Measurements from ENCODE around the gene STK24.
A peak's percentile ranks its signal among the peaks of the same experiment; 100 is the strongest.

STK24 gene

GRCh38 chr13:98567140-98567539 lies 9.8 kb downstream of the STK24 start:
- no peak overlapping the region for H3K27ac ChIP-seq (ENCODE audit: low read depth, low read length)
- no peak overlapping the region for H3K4me3 ChIP-seq (ENCODE audit: low read depth in 1 of 2, low read length in 2 of 2)
- no peaks in the 10 kb centered on the region for H3K36me3 ChIP-seq (ENCODE audit: insufficient read depth, low read length)
- no peak overlapping the region for H3K9ac ChIP-seq (ENCODE audit: low read length)
- H3K27me3 ChIP-seq (ENCODE audit: control insufficient read depth in 1 of 2, insufficient read depth in 2 of 2, low read length in 2 of 2): no peaks in the 10 kb centered on the region
- no peaks in the 10 kb centered on the region for H3K9me3 ChIP-seq (ENCODE audit: low read length)
- peaks cover 62% of the 10 kb centered on the region for H3K4me1 ChIP-seq (ENCODE audit: insufficient read depth, low read length)

- Histone ChIP-seq H3K36me3 (ENCODE audit: insufficient read depth, low read length) (no peaks in the 10 kb centered on the region), H3K9me3 (ENCODE audit: low read length) (no peaks in the 10 kb centered on the region), H3K9ac (ENCODE audit: low read length) (no peak overlapping the region), H3K4me3 (ENCODE audit: low read depth in 1 of 2, low read length in 2 of 2) (peak overlapping the region; percentile 1 to 17), H3K27me3 (ENCODE audit: control insufficient read depth in 1 of 2, insufficient read depth in 2 of 2, low read length in 2 of 2) (no peaks in the 10 kb centered on the region), H3K4me1 (ENCODE audit: insufficient read depth, low read length) (peaks cover 65% of the 10 kb centered on the region), H3K27ac (ENCODE audit: low read depth, low read length) (peak overlapping the region; percentile 59)
Observed at GRCh38 chr13:98565726-98566565, 11.0 kb downstream of the STK24 start.

GRCh38 chr13:98564204-98564603 lies 12.7 kb downstream of the STK24 start:
- peaks cover 67% of the 10 kb centered on the region for H3K4me1 ChIP-seq (ENCODE audit: insufficient read depth, low read length)
- H3K27me3 ChIP-seq (ENCODE audit: control insufficient read depth in 1 of 2, insufficient read depth in 2 of 2, low read length in 2 of 2): no peaks in the 10 kb centered on the region
- H3K27ac ChIP-seq (ENCODE audit: low read depth, low read length): no peak overlapping the region
- no peak overlapping the region for H3K9ac ChIP-seq (ENCODE audit: low read length)
- H3K4me3 ChIP-seq (ENCODE audit: low read depth in 1 of 2, low read length in 2 of 2): no peak overlapping the region
- H3K36me3 ChIP-seq (ENCODE audit: insufficient read depth, low read length): no peaks in the 10 kb centered on the region
- no peaks in the 10 kb centered on the region for H3K9me3 ChIP-seq (ENCODE audit: low read length)

- H3K4me3 ChIP-seq (ENCODE audit: low read depth in 1 of 2, low read length in 2 of 2): peak overlapping the region in 1 of 2 donors; percentile 32
- no peaks in the 10 kb centered on the region for H3K27me3 ChIP-seq (ENCODE audit: control insufficient read depth in 1 of 2, insufficient read depth in 2 of 2, low read length in 2 of 2)
- H3K4me1 ChIP-seq (ENCODE audit: insufficient read depth, low read length): peaks cover 73% of the 10 kb centered on the region
- H3K27ac ChIP-seq (ENCODE audit: low read depth, low read length): no peak overlapping the region
- H3K9me3 ChIP-seq (ENCODE audit: low read length): no peaks in the 10 kb centered on the region
- H3K36me3 ChIP-seq (ENCODE audit: insufficient read depth, low read length): no peaks in the 10 kb centered on the region
- no peak overlapping the region for H3K9ac ChIP-seq (ENCODE audit: low read length)
Observed at GRCh38 chr13:98563071-98563470, 13.8 kb downstream of the STK24 start.

GRCh38 chr13:98559169-98559568 lies 17.7 kb downstream of the STK24 start:
- Histone ChIP-seq H3K9me3 (ENCODE audit: low read length) (no peaks in the 10 kb centered on the region), H3K4me3 (ENCODE audit: low read depth in 1 of 2, low read length in 2 of 2) (no peak overlapping the region), H3K27me3 (ENCODE audit: control insufficient read depth in 1 of 2, insufficient read depth in 2 of 2, low read length in 2 of 2) (no peaks in the 10 kb centered on the region), H3K9ac (ENCODE audit: low read length) (no peak overlapping the region), H3K36me3 (ENCODE audit: insufficient read depth, low read length) (no peaks in the 10 kb centered on the region), H3K27ac (ENCODE audit: low read depth, low read length) (no peak overlapping the region), H3K4me1 (ENCODE audit: insufficient read depth, low read length) (peaks cover 51% of the 10 kb centered on the region)

DNA sequence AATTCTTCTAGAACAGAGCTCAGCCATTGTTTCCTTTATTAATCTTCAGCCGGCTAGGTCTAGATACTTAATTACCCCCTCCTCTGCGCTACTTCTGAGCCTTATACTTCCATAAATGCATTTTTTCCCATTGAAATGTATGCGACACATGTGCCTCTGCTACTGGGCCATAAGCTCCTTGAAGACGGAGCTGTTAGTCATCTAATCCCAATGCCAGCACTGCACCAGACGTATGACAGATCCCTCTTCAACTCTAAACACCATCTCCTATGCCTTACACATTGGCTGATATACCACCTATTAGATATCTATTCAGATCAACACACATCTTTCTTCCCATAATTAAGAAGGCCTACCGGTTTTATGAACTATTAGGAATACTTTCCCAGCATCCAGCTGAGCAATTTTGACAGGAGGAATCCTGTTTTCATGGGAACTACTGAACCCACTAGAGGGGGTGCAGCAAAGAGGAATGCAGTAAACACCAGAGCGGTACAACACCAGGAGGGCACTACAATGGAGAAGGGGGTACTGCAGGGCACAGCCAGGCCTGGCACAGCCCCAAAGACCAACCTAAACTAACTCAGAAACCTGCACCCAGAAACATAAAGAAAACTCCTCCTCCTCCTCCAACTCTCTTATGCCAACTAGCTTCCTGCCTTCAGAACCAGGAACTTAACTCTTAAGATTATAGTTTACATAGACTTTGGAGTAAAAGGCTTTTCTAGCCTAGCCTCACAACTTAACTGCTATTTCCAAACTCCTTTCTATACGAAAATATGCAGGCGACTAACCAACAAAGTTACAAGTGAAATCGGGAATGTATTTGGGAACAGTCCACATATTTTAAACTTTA lies 18.7 kb downstream of the STK24 start:
- H3K9me3 ChIP-seq (ENCODE audit: low read length): no peaks in the 10 kb centered on the region
- H3K4me3 ChIP-seq (ENCODE audit: low read depth in 1 of 2, low read length in 2 of 2): no peak overlapping the region
- no peak overlapping the region for H3K27ac ChIP-seq (ENCODE audit: low read depth, low read length)
- H3K36me3 ChIP-seq (ENCODE audit: insufficient read depth, low read length): no peaks in the 10 kb centered on the region
- peaks cover 52% of the 10 kb centered on the region for H3K4me1 ChIP-seq (ENCODE audit: insufficient read depth, low read length)
- no peak overlapping the region for H3K9ac ChIP-seq (ENCODE audit: low read length)
- no peaks in the 10 kb centered on the region for H3K27me3 ChIP-seq (ENCODE audit: control insufficient read depth in 1 of 2, insufficient read depth in 2 of 2, low read length in 2 of 2)

DNA sequence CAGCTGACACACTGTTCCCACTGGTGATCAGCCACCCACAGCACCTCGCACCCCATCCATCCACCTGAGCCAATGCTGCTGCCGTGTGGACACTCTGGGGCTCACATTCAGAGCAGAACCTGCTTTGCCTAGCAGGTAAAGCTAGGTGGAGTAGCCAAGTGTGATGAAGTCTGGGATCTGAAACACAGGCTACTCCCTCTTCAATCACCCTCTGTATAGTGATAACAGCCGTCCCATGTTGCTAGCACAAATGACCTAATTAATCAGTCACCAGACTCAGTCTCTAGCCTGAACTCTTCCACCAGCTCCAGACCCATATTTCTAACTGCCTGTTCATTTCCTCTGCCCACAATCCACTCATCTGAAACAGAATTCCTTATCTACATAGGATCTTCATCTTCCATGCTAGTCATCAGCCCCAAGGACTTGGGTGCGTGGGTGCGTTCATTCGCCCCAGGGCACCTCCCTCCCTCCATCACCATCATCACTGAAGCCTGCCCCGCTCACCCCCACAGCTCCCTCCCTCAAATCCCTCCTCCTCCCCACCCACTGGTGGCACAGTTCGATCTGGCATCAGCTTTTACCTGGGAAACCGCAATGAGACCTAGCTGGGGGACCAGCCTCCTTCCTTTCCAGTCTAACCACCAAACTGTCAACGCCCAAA lies 19.8 kb downstream of the STK24 start:
- Histone ChIP-seq H3K27ac (ENCODE audit: low read depth, low read length) (no peak overlapping the region), H3K9ac (ENCODE audit: low read length) (no peak overlapping the region)

DNA sequence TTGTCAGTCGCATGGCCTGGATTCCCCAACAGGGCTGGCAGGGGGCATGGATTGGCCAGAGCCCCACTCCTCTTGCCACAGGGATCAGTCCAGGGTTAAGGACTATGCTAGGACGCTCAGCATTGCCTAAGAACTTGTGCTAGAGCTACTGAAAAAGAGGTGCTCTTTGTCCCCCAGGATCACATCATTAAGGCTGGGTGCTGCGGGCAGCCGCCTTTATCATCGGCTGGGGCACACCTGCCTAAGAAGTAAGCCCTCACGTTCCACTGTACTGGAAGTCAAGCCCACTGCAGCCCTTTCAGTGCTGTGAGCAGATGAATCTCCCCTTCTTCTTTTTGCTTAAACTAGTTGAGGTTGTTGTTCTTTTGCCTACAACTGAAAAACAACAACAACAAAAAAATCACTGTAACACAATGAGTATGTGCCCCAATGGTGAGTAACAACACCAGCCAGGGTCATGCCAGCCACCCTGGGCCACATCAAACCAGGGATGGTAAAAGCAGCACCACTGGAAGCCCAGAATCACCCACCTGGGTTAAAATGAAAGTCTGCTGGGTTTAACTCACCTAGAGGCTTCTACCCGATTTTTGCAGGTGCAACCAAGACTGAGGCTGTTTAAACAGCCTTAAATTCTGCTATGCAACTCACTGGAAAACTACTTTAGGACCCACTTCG lies 20.6 kb downstream of the STK24 start:
- Histone ChIP-seq H3K9ac (ENCODE audit: low read length) (no peak overlapping the region), H3K36me3 (ENCODE audit: insufficient read depth, low read length) (no peaks in the 10 kb centered on the region), H3K9me3 (ENCODE audit: low read length) (no peaks in the 10 kb centered on the region), H3K4me3 (ENCODE audit: low read depth in 1 of 2, low read length in 2 of 2) (no peak overlapping the region), H3K27me3 (ENCODE audit: control insufficient read depth in 1 of 2, insufficient read depth in 2 of 2, low read length in 2 of 2) (no peaks in the 10 kb centered on the region), H3K27ac (ENCODE audit: low read depth, low read length) (no peak overlapping the region), H3K4me1 (ENCODE audit: insufficient read depth, low read length) (peaks cover 47% of the 10 kb centered on the region)

More for the DNA sequence above, 19.8 kb downstream of the STK24 start:
- Histone ChIP-seq H3K4me1 (ENCODE audit: insufficient read depth, low read length) (peaks cover 52% of the 10 kb centered on the region), H3K4me3 (ENCODE audit: low read depth in 1 of 2, low read length in 2 of 2) (no peak overlapping the region), H3K27me3 (ENCODE audit: control insufficient read depth in 1 of 2, insufficient read depth in 2 of 2, low read length in 2 of 2) (no peaks in the 10 kb centered on the region), H3K9me3 (ENCODE audit: low read length) (no peaks in the 10 kb centered on the region), H3K36me3 (ENCODE audit: insufficient read depth, low read length) (no peaks in the 10 kb centered on the region)

DNA sequence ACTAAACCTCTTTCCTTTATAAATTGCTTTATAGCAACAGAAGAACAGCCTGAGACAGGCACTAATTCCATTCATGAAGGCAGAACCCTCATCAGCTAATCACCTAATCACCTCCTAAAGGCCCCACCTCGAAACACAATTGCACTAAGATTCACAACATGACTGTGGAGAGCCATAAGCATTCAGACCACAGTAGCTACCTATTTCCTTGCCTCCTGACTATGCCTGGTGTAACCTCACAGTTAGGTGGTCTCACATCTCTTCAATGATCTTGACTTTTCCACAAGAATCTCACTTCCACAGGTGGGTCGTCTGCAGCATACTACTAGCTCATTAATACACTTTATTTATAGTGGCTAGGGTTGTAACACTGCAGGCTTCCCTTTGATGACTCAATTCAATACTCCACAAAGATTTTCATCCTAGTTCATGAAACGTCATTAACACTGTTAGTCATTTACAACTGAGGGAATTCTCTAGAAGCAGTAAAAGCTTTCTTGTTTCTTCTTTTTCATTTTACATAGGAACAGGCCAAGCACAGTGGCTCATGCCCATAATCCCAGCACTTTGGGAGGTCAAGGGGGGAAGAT lies 27.1 kb downstream of the STK24 start:
- no peaks in the 10 kb centered on the region for H3K9me3 ChIP-seq (ENCODE audit: low read length)
- no peak overlapping the region for H3K27ac ChIP-seq (ENCODE audit: low read depth, low read length)
- no peak overlapping the region for H3K9ac ChIP-seq (ENCODE audit: low read length)
- H3K4me1 ChIP-seq (ENCODE audit: insufficient read depth, low read length): peaks cover 33% of the 10 kb centered on the region
- no peaks in the 10 kb centered on the region for H3K27me3 ChIP-seq (ENCODE audit: control insufficient read depth in 1 of 2, insufficient read depth in 2 of 2, low read length in 2 of 2)
- no peaks in the 10 kb centered on the region for H3K36me3 ChIP-seq (ENCODE audit: insufficient read depth, low read length)
- no peak overlapping the region for H3K4me3 ChIP-seq (ENCODE audit: low read depth in 1 of 2, low read length in 2 of 2)

- Histone ChIP-seq H3K4me3 (ENCODE audit: low read depth in 1 of 2, low read length in 2 of 2) (no peak overlapping the region), H3K9me3 (ENCODE audit: low read length) (no peaks in the 10 kb centered on the region), H3K9ac (ENCODE audit: low read length) (no peak overlapping the region), H3K27me3 (ENCODE audit: control insufficient read depth in 1 of 2, insufficient read depth in 2 of 2, low read length in 2 of 2) (no peaks in the 10 kb centered on the region), H3K36me3 (ENCODE audit: insufficient read depth, low read length) (no peaks in the 10 kb centered on the region), H3K27ac (ENCODE audit: low read depth, low read length) (no peak overlapping the region), H3K4me1 (ENCODE audit: insufficient read depth, low read length) (peaks cover 40% of the 10 kb centered on the region)
Observed at GRCh38 chr13:98549006-98549727, 27.7 kb downstream of the STK24 start.

Data from muscle layer of colon (tissue), 2 donors.